ENCODE measurements around the gene TCF7L2. TPM values are rescaled to one million over a fixed set of nuclear protein-coding genes. Genes with fewer than 3 reads are reported as not detected.

TCF7L2 gene
- total RNA-seq, 1 experiment from 2014 or later: 45.2 TPM

GRCh38 chr10:112967200-112967599 lies 17.2 kb downstream of the TCF7L2 start:
- Histone ChIP-seq H3K27ac (ENCODE audit: low read length) (peak overlapping the region; percentile 85), H3K36me3 (ENCODE audit: control insufficient read depth, insufficient read depth, low read length) (no peaks in the 10 kb centered on the region; the same call in 1 of the 2 replicates), H3K27me3 (ENCODE audit: control insufficient read depth, insufficient read depth, low read length) (no peaks in the 10 kb centered on the region), H3K9me3 (ENCODE audit: control insufficient read depth, insufficient read depth, low read depth, low read length) (no peaks in the 10 kb centered on the region), H3K4me1 (ENCODE audit: control insufficient read depth, insufficient read depth, low read length) (peaks cover 69% of the 10 kb centered on the region), H3K4me3 (ENCODE audit: low read depth in 2 of 2, low read length in 2 of 2) (no peak overlapping the region)
- ChIA-PET CTCF (no interaction called here), POLR2A (interaction anchor here (0.6 to 1.0 kb wide), 4 partner anchors 8 to 126 kb away, joined by 3 to 4 read pairs (median 4); no protein-coding TSS in a partner anchor)
- peak; percentile 36; the same call in 1 of the 2 replicates for ATAC-seq
- in situ Hi-C loops (cut with HindIII; ENCODE audit: low pct_unique_long_range_greater_than_20kb, low sequenced_read_pairs) (no loop called here), intact Hi-C loops (cut with micrococcal nuclease; ENCODE audit: unreplicated experiment) (no loop called here)
- TF ChIP-seq POLR2AphosphoS5 (IDR thresholded peaks at IDR 0.05; ENCODE audit: low read depth, low read length) (no peak), SIN3A (IDR thresholded peaks at IDR 0.05; ENCODE audit: borderline replicate concordance, insufficient read depth, low read depth, low read length) (no peak), CTCF (IDR thresholded peaks at IDR 0.05) (no peak), TCF7L2 (IDR thresholded peaks at IDR 0.05; ENCODE audit: low read depth, low read length) (no peak)
- TF ChIP-seq, protein P1, sequence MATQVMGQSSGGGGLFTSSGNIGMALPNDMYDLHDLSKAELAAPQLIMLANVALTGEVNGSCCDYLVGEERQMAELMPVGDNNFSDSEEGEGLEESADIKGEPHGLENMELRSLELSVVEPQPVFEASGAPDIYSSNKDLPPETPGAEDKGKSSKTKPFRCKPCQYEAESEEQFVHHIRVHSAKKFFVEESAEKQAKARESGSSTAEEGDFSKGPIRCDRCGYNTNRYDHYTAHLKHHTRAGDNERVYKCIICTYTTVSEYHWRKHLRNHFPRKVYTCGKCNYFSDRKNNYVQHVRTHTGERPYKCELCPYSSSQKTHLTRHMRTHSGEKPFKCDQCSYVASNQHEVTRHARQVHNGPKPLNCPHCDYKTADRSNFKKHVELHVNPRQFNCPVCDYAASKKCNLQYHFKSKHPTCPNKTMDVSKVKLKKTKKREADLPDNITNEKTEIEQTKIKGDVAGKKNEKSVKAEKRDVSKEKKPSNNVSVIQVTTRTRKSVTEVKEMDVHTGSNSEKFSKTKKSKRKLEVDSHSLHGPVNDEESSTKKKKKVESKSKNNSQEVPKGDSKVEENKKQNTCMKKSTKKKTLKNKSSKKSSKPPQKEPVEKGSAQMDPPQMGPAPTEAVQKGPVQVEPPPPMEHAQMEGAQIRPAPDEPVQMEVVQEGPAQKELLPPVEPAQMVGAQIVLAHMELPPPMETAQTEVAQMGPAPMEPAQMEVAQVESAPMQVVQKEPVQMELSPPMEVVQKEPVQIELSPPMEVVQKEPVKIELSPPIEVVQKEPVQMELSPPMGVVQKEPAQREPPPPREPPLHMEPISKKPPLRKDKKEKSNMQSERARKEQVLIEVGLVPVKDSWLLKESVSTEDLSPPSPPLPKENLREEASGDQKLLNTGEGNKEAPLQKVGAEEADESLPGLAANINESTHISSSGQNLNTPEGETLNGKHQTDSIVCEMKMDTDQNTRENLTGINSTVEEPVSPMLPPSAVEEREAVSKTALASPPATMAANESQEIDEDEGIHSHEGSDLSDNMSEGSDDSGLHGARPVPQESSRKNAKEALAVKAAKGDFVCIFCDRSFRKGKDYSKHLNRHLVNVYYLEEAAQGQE (IDR thresholded peaks at IDR 0.05; ENCODE audit: insufficient read depth in 1 of 2, low read depth in 2 of 2, low read length in 1 of 2): no peak
- DNase-seq (ENCODE audit: low read depth, low spot score): no peak
- TSS peak; percentile 4 for BruUV-seq (replicated peaks)

DNA sequence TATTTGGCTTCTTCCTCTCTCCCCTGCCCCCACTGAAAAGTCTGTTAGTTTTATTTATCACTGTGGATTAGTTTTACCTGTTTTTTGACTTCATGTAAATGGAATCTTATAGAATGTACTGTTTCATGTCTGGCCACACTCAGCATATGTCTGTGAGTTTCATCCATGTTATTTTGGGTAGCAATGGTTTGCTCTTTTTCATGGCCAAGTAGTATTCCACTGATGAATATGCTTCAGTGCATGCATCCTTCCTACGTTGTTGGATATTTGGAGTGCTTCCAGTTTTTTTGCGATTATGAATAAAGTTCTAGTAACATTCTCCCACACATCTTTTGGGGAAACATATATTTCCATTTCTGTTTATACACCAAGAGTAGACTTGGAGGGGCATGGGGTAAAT lies 19.1 kb downstream of the TCF7L2 start:
- peak overlapping the region; percentile 78 for H3K27ac ChIP-seq (ENCODE audit: low read length)
- ATAC-seq: no peak

More for the DNA sequence above, 19.1 kb downstream of the TCF7L2 start:
- BruUV-seq (replicated peaks): no TSS peak
- TF ChIP-seq, protein P1 (IDR thresholded peaks at IDR 0.05; ENCODE audit: insufficient read depth in 1 of 2, low read depth in 2 of 2, low read length in 1 of 2): no peak
- H3K4me1 ChIP-seq (ENCODE audit: control insufficient read depth, insufficient read depth, low read length): peaks cover 58% of the 10 kb centered on the region
- ChIA-PET POLR2A (interaction anchor here (0.7 kb wide), 1 partner anchor 104 kb away, joined by 4 read pairs; no protein-coding TSS in a partner anchor), CTCF (no interaction called here)
- no peak overlapping the region for H3K4me3 ChIP-seq (ENCODE audit: low read depth in 2 of 2, low read length in 2 of 2)
- no peak for DNase-seq (ENCODE audit: low read depth, low spot score)
- in situ Hi-C loops (cut with HindIII; ENCODE audit: low pct_unique_long_range_greater_than_20kb, low sequenced_read_pairs) (no loop called here), intact Hi-C loops (cut with micrococcal nuclease; ENCODE audit: unreplicated experiment) (no loop called here)
- H3K9me3 ChIP-seq (ENCODE audit: control insufficient read depth, insufficient read depth, low read depth, low read length): no peaks in the 10 kb centered on the region
- no peaks in the 10 kb centered on the region; the same call in 1 of the 2 replicates for H3K36me3 ChIP-seq (ENCODE audit: control insufficient read depth, insufficient read depth, low read length)
- H3K27me3 ChIP-seq (ENCODE audit: control insufficient read depth, insufficient read depth, low read length): no peaks in the 10 kb centered on the region
